IPS DF 4.7 (cell line): ENCODE results near the gene PSME3.

Source experiments
- DNase-seq: peaks from one replicate; pipeline ENCODE4 v3.0.0-alpha.2; 2013; ENCODE audit warnings: low spot score; ENCODE audit errors: extremely low read depth

The PSME3 gene

DNA sequence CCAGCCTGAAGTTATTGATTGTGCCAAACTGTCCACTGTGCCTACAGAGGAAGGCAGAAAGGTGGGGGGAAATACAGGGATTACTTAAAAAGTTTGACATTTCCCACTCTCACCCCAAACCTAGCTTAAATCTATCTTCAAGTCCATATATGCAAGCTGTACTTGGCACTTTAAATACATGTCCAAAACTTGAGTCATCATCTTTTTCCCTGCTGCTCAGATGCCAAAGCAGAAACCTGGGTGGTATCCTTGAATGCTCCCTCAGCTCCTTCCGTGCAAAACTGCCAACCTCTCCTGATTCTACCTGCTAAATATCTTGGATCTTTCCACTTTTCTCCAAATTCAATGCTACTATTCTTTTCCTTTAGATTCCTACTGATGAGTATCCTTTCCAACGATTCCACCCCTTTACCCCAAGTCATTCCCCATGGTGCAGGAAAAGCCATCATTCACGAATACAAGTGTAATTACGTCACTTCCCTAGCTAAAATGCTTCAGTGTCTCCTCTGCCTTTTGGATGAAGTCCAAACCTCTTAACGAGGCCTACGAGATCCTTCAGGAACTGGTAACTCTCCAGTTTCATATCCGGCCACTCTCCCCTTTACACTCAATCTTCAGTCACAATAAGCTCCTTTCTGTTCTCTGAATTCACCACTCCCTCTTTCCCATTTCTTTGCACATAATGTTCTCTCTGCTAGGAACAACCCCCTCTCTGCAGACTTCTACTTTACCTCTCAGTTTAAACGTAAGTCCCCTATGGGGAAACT is 18.4 kb upstream of the PSME3 start:
- no peak for DNase-seq

DNA sequence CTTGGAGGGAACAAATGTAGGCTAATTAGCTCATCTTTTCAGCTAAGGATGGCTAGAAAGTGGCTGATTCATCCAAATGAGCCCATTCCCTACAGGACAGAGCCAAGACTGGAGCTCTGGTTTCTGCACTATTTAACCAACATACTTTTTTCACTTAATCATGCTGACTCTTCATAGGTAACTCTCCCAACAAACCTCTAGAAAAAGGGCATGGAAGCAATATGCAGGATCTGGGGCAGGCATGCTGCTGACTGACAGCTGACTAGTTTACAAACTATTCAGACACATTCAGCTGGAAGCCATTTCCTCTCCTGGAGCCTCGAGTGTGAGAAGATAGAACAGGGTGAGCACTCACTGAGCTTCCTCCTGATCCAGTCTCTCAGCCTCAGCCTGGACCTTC is 15.3 kb upstream of the PSME3 start:
- DNase-seq: no peak

DNA sequence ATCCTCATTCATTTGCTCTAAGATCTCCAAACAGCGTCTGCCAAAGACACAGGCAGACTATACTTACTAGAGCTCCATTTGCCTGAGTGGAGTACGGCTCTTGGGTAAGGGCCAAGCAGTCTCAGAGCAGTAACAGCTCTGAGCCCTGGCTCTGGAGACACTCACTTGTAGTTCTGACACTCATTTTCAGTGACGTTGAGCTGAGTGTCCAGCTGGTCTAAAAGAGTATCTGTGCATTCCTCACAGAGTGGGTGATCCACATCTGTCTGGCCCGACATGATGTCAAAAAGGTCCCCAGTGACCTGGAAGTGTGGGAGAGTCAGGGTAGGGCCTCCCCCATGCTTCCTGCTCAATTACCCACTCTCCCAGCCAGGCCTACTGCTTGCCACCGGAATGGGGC is 14.8 kb upstream of the PSME3 start:
- DNase-seq: no peak

DNA sequence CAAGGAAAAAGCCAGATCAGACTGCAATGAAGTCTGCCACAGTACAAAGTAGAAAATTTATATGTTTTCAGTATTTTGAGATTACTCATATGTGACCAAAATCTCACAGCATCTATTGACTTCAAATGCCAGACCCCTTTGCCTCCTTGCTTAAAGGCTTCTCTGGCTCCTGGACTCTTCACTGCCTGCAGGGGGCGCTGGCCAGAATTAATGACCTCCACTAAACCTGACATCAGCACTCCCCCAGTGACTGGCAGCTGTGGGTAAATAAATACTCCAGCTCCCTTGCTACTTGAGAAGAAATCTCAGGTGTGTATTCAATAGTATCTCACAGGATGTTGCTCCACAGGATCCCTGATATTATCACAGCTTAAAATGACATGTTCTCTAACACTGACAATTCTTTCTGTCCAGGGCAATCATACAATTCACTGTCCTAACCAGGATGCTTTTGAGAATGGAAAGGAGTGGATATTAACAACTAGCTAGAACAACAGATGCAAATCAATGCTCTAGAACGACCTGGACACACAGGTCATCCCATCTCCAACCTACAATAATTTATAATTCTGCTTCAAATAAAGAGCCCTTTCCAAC is 13.2 kb upstream of the PSME3 start:
- no peak for DNase-seq

DNA sequence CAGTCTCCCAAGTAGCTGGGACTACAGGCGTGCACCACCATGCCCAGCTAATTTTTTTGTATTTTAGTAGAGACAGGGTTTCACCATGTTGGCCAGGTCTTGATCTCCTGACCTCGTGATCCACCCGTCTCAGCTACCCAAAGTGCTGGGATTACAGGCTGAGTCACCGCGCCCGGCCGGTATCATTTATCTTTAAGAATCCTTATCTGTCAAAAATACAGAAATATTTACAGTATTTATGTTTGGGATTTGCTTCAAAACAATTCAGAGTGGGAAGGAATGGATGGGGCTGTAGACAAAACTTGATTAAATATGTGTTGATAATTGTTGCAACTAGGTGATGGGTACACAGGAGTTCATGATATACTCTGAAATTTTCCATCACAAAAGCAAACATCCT is 12.0 kb upstream of the PSME3 start:
- no peak for DNase-seq

DNA sequence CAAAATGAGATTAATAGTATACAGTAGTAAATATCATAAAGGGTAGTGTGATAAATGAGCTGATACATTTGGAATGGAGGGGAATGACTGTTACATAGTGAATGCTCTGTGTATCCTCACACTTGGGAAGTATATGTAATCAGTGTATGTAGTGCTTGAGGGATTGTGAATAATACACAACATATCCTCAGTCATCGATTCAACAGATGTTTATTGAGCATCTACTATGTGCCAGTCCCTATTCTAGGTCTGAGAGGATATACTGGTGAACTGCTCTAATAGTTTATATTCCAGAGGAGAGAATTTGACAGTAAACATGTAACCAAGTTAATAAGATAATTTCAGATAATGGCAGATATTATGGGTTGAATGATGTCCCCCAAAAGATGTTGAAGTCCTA is 5.7 kb upstream of the PSME3 start:
- DNase-seq: no peak

DNA sequence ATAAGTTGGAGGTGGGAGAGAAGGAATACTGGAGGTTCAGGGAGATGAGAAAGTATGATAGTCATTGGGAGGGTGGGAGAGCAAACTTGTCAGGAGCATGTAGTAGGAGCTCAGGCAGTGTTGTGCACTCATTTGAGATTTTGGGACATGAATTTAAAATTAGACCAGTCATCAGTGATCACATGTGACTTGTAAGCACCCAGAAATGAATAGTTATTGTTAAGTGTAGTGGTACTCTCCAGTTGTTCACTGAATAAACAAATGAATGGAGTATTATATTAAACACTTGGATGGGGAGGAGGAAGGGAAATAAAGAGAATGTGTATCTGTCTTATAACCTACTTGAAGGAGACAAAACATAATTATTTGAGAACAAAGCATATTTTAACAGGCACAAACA is 2.2 kb upstream of the PSME3 start:
- DNase-seq: no peak

DNA sequence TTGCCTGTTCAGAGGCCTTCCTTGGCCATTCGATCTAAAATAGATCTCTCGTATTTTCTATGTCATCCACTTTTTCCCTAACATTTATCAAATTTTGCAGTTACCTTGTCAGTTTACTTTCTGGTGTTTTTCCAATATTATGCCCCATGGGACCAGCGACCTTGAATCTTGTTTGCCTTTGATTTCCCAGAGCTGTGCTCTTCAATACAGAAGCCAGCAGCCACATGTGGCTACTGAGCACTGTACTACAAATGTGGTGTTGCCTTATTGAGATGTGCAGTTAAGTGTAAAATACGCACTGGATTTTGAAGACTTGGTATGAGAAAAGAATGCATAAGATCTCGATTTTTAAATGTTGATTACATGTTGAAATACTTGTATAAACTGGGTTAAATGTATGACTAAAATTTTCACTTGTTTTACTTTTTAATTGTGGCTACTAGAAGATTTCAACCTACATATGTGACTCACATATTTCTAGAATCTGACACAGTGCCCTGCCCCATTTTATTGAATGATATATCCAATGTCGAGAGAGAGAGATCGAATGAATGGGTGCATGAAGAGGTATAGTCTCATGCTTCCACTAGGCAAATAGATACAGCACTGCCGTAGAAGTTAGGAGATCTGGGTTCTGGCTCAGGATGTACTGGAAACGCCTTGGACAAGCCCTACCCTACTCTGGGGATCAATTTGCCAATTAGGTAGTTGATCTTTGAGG is 824 bp upstream of the PSME3 start:
- no peak for DNase-seq

DNA sequence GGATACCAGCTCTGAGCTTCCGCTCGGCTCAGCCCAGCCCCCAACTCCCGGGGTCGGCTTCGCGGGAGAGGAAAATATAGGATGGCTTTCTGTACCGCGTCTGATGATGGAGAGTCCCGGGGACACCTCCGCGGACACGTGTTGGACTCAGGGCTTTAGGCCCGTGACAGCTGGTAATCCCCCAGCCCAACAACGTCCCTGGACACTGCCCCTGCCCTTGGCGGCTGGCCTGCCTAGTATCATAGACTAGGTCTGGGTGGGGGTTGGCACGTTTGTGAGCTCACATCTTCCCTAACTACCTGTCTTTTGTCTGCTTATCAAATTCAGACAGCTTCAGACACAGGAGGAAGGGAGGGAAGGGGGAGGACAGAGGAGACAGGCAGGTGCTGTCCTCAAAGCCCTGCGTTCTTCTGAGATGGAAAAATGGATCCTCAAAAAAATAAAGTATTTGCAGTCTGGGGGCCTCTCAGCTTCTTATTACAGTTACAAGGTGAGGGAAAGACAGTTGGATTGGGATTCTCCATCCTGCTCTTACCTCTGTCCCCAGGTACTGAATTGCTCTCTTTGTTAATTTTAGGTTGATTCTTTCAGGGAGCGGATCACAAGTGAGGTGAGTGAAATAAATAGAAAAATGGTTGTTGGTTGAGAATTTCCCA is 698 bp downstream of the PSME3 start:
- no peak for DNase-seq

DNA sequence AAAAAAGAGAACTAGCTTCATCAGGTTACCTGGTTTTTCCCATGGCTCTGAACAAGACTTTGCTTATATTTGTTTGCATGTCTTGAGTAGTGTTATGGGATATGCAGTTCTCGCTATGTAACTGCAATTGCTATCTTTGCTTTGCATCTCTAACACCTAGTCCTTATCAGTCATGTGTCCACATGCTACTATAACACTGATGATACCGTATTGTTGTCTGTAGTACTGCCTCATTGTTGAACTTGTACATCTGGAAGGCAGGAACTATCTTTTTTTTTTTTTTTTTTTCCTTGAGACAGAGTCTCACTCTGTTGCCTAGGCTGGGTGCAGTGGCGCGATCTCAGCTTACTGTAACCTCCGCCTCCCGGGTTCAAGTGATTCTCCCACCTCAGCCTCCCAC is 2.5 kb downstream of the PSME3 start:
- no peak for DNase-seq

DNA sequence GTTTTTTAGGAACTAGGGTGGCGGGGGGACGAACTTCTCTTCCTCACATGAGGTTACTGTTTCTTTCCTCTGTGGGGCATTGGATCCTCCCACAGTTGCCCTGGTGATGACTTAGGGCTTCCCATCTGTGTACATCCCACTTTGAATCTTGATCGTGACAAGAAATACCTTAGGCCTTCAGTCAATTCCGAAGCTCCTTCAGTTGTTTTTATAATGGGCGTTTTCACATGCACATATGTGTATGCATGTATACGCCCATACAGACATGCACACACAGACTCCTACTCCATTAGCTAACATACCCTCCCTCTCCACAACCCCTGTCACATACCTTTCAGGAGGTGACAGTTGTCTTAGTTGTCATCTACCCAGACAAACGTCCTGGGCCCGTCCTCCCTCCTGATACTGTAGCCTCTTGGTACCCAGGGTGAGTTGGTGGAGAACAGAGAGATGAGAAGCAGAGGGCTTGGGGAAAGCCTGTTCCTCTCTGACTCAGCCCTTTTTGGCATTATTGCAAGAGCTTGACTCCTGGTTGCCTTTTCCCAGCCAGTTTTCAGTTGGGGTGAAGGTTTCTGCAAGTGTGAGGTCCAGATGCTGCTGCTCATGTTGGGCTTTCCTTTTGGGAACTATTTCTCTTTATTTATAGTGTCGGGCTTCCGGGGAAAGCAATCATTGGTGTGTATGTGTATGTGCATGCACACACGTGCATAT is 8.9 kb downstream of the PSME3 start:
- no peak for DNase-seq

DNA sequence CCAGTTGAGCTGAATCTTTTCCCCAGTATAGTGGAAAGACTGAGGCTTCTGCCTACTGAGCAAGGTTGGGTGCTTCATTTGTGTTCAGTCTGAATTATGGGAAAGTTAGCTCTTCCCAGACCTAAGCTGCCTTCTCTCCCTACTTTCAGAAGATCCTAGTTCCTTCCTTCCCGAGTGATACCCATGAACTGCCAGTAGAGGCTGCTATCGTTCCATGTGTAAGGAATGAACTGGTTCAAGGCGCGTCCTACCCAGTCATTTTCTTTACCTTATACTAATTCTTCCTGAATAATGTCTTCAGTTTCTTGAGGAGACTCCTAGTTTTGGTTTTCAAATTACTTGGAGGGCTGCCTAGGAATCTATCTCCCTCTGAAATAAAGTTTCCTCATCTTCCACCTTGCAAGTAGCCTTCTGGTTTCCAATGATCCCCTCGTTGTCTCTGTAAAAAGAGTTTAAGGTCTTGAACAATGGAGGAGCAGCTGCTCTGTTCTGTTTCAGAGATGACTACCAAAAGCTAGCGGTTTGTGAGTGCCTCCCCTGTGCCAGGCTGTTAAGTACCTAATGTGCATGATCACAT is 10.2 kb downstream of the PSME3 start:
- no peak for DNase-seq

DNA sequence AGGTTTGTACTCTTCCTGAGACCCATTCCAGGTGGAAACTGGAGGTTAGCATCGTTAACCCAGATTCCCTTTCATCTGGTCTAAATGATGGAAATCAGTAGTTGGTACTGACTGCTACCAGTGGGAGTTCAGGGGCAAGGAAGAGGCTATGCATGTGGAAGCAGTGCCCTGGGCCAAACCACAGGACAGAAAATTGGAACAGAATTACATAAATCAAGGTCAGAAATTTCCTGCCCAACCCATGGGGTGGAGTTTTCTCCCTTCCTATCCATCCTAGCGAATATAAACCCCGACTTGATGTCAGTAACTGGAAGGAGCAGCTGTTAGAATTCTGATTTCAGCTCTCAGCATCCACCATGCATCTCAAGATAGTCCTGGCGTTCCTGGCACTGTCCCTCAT is 11.1 kb downstream of the PSME3 start, which contains the start of gene AOC2:
TSS of gene AOC2 (plus strand) at position 310 of the 400 bp plus-strand sequence. CDS start at position 357, 47 bp downstream.
- no peak for DNase-seq

DNA sequence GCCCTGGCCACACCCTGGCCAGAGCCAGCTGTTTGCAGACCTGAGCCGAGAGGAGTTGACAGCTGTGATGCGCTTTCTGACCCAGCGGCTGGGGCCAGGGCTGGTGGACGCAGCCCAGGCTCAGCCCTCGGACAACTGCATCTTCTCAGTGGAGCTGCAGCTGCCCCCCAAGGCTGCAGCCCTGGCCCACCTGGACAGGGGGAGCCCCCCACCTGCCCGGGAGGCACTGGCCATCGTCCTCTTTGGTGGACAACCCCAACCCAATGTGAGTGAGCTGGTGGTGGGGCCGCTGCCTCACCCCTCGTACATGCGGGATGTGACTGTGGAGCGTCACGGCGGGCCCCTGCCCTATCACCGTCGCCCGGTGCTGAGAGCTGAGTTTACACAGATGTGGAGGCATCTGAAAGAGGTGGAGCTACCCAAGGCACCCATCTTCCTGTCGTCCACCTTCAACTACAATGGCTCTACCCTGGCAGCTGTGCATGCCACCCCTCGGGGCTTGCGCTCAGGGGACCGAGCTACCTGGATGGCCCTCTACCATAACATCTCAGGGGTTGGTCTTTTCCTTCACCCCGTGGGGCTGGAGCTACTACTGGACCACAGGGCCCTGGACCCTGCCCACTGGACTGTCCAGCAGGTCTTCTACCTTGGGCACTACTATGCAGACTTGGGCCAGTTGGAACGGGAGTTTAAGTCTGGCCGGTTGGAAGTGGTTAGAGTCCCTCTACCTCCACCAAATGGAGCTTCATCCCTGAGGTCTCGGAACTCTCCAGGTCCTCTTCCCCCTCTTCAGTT is 11.8 kb downstream of the PSME3 start:
- no peak for DNase-seq

DNA sequence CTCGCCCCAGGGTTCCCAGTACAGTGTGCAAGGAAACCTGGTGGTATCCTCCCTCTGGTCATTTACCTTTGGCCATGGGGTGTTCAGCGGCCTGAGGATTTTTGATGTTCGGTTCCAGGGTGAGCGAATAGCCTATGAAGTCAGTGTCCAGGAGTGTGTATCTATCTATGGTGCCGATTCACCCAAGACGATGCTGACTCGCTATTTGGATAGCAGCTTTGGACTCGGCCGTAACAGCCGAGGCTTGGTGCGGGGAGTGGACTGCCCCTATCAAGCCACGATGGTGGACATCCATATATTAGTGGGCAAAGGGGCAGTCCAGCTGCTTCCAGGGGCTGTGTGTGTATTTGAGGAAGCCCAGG is 12.3 kb downstream of the PSME3 start:
- no peak for DNase-seq

DNA sequence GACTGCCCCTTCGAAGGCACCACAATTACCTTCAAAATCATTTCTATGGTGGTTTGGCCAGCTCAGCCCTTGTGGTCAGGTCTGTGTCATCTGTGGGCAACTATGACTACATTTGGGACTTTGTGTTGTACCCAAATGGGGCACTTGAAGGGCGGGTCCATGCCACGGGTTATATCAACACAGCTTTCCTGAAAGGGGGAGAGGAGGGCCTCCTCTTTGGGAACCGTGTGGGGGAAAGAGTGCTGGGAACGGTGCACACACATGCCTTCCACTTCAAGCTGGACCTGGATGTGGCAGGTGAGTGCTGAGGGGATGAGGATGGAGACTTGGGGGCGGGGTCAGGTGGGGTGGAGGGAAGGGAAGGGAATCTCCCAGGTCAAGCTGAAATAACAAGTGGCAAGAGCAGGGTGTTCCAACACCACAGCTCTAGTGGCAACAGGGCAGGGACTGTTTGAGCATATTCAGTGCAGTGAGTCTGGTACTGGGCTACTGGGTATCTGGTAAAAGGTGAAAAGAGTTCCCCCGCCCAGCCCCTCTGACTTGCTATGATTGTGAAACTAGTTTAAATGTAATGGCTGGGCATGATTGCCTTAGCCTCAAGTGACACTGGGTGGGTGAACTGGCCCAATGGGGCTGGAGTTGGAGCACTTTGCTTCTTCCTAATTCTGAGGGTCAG is 12.9 kb downstream of the PSME3 start:
- no peak for DNase-seq

DNA sequence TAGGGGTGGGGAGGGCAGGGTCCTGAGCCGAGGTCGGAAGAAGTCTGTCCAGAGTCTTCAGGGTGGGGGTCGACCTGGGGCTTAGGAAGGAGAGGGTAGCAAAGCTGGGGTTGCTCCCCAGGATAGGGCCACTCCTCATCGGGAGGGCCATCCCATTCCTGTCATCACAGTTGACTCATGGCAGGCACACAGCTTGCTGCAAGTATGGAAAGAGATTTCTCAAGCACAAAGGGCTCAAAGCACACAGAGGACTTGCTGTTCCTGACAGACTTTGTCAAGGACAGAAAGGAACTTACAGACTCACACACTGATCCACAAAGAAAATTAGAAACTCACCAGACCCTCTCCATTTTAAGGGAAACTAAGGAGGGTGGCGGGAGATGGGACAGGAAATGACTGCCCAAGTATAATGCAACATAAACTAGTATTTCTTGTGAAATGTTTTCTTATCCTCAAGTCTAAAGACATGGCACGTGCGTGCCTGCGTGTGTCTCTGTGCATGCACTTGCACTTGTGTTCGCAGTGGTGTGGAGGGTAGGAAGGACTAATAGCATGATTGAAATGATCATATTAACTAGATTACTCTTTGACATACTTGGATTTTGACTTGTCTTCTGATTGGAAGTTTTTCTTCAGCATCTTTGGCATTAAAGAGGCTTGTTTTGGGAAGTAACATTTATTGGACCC is 13.5 kb downstream of the PSME3 start:
- no peak for DNase-seq

DNA sequence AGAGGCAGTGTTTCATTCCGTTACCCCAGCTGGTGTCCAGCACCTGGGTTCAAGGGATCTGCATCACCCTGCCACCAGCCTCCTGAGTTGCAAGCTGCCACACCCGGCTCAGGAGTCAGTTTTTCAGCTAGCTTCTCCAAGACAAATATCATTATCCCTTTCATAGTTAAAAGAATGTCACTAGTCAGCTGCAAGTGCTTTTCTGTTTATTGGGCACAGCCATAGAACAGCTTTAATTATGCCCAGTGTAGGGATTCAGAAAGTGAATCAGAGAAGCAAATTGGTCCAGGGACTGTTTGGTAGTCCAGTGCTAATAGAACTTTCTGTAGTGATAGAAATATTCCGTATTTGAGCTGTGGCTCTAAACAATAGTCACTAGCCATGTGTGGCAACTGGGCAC is 14.9 kb downstream of the PSME3 start:
- no peak for DNase-seq

DNA sequence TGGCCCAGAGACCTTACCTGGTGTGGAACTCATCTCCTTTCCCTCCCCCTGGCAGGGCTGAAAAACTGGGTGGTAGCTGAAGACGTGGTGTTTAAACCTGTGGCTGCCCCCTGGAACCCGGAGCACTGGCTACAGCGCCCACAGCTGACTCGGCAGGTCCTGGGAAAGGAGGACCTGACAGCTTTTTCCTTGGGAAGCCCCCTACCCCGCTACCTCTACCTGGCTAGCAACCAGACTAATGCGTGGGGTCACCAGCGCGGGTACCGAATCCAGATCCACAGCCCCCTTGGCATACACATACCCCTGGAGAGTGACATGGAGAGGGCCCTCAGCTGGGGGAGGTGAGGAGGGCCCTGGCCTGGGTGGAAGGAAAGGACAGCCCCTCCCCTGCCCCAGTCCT is 15.8 kb downstream of the PSME3 start:
- no peak for DNase-seq
